Transverse colon (tissue), 4 donors: ENCODE measurements around the gene CCR4. TPM values are rescaled to one million over a fixed set of nuclear protein-coding genes. Genes with fewer than 3 reads are reported as not detected.

Experiments
- DNase-seq: peaks from one replicate; pipeline ENCODE4 v3.0.0-alpha.2; 2019
- H3K27ac ChIP-seq, 4 donors: fragments of 200-600 bp; sonication (generic); 2 replicates each; pipeline ENCODE4 v1.5.1; 2016 to 2018; ENCODE audit warnings: inconsistent platforms in 4 of 4
- H3K27me3 ChIP-seq: fragments of 200-600 bp; sonication (generic); 2 replicates; pipeline ENCODE4 v1.5.1; 2017; ENCODE audit warnings: inconsistent platforms
- H3K36me3 ChIP-seq, 4 donors: fragments of 200-600 bp; sonication (generic); 2 replicates each; pipeline ENCODE4 v1.5.1; 2017 to 2019; ENCODE audit warnings: inconsistent platforms in 4 of 4
- H3K4me1 ChIP-seq, 4 donors: fragments of 200-600 bp; sonication (generic); 2 replicates each; pipeline ENCODE4 v1.5.1; 2017 to 2020; ENCODE audit warnings: inconsistent platforms in 4 of 4
- H3K4me3 ChIP-seq, 4 donors: fragments of 200-600 bp; sonication (generic); 1 replicate in 1 of 4; 2 replicates in 3 of 4; pipeline versions ENCODE4 v1.5.1 to v1.6.1; 2017 to 2019; ENCODE audit warnings: inconsistent platforms in 4 of 4
- H3K9me3 ChIP-seq, 2 donors: fragments of 200-600 bp; sonication (generic); 2 replicates each; pipeline ENCODE4 v1.5.1; 2017 to 2019; ENCODE audit warnings: inconsistent platforms in 2 of 2
- CTCF ChIP-seq, 5 experiments: fragments of 200-600 bp in 3 of 5; fragments of 450-650 bp in 2 of 5; sonication (generic) in 3 of 5; IDR thresholded peaks; 1 replicate in 2 of 5; 2 replicates in 3 of 5; pipeline ENCODE4 v1.5.1; 2016 to 2017; ENCODE audit warnings: antibody characterized with exemption in 5 of 5, inconsistent platforms in 3 of 5, mild to moderate bottlenecking in 2 of 5, moderate library complexity in 1 of 5
- EP300 ChIP-seq: sonication (generic); formaldehyde crosslinking; IDR thresholded peaks from one replicate; pipeline ENCODE4 v1.6.1; 2017; ENCODE audit warnings: antibody characterized with exemption, low read depth
- POLR2A ChIP-seq: fragments of 450-650 bp; IDR thresholded peaks from one replicate; pipeline ENCODE4 v1.6.1; 2016; ENCODE audit warnings: antibody characterized with exemption, mild to moderate bottlenecking, moderate library complexity
- POLR2AphosphoS5 ChIP-seq, 3 donors: sonication (generic); formaldehyde crosslinking; IDR thresholded peaks; one replicate each; pipeline ENCODE4 v1.6.1; 2016; ENCODE audit warnings: antibody characterized with exemption in 3 of 3
- WGBS, 2 donors: methylation state at CpG; one replicate each; pipeline ENCODE4 v1.1.5; 2018; ENCODE audit warnings: low coverage in 1 of 2; 5-methylcytosine and 5-hydroxymethylcytosine counted together
- in situ Hi-C, 4 donors: fragments of 200-750 bp; cut with MboI; loops; one replicate each; pipeline versions ENCODE4 v1.15.0 to v1.15.1; 2017; ENCODE audit warnings: low sequenced_read_pairs in 3 of 4, low pct_ligation_motif_present in 1 of 4, low pct_unique_long_range_greater_than_20kb in 1 of 4
- intact Hi-C: fragments of 100-400 bp; cut with DNase I; formaldehyde crosslinking; loops from one replicate; pipeline ENCODE4 v1.15.1; 2023; ENCODE audit warnings: low total_unique reads
- total RNA-seq, 4 donors: library from RNA; depleted of rRNA; stranded (reverse); fragments of >200 nt; gene quantifications; one replicate each; pipeline ENCODE4 v1.1.0, GENCODE V29; 2016

The CCR4 gene
- total RNA-seq, 4 donors from 2014 or later = 0.95 TPM; not detected in 3

- H3K9me3 ChIP-seq = no peaks in the 10 kb centered on the region
- no peaks in the 10 kb centered on the region for H3K4me1 ChIP-seq
- H3K27ac ChIP-seq = no peak overlapping the region
- H3K27me3 ChIP-seq = no peaks in the 10 kb centered on the region
- TF ChIP-seq CTCF (IDR thresholded peaks at IDR 0.05) (no peak), EP300 (no peak), POLR2A (no peak), POLR2AphosphoS5 (IDR thresholded peaks at IDR 0.05) (no peak)
- WGBS, 2 donors = 94% methylated on average over 1 of the region's 1 CpG; no CpG with 5 or more reads in 1 of the 2 donors
- H3K36me3 ChIP-seq = no peaks in the 10 kb centered on the region
- intact Hi-C loops = loop anchor here (5.0 kb wide), 1 partner anchor 1932 kb away; no protein-coding TSS in a partner anchor
- H3K4me3 ChIP-seq = no peak overlapping the region
- no peak for DNase-seq
- in situ Hi-C loops = loop anchor here in 2 of 4 donors (5.0 to 10.0 kb wide), 3 partner anchors 118 to 410 kb away; no protein-coding TSS in a partner anchor
Measured at GRCh38 chr3:32954506-32954905, 3.1 kb downstream of the CCR4 start.

GRCh38 chr3:32956750-32957570, 5.5 kb downstream of the CCR4 start:
- Histone ChIP-seq H3K9me3 (no peaks in the 10 kb centered on the region), H3K4me1 (no peaks in the 10 kb centered on the region), H3K27me3 (no peaks in the 10 kb centered on the region), H3K4me3 (no peak overlapping the region), H3K36me3 (no peaks in the 10 kb centered on the region), H3K27ac (no peak overlapping the region)
- 73 to 86% methylated on average over 4 to 14 of the region's 14 CpGs for WGBS, 2 donors
- DNase-seq = no peak
- no peak for TF ChIP-seq CTCF (IDR thresholded peaks at IDR 0.05)
- no peak for TF ChIP-seq POLR2A
- TF ChIP-seq POLR2AphosphoS5 (IDR thresholded peaks at IDR 0.05) = no peak
- TF ChIP-seq EP300 = no peak
- in situ Hi-C loops = loop anchor here in 1 of 4 donors (10.0 kb wide), 1 partner anchor 408 kb away; no protein-coding TSS in a partner anchor
- intact Hi-C loops = no loop called here

- Histone ChIP-seq H3K4me1 (no peaks in the 10 kb centered on the region), H3K27ac (no peak overlapping the region), H3K4me3 (no peak overlapping the region), H3K36me3 (no peaks in the 10 kb centered on the region), H3K27me3 (no peaks in the 10 kb centered on the region), H3K9me3 (no peaks in the 10 kb centered on the region)
- no peak for DNase-seq
- TF ChIP-seq POLR2AphosphoS5 (IDR thresholded peaks at IDR 0.05) (no peak), POLR2A (no peak), EP300 (no peak), CTCF (IDR thresholded peaks at IDR 0.05) (no peak)
- WGBS, 2 donors = 88 to 93% methylated on average over 2 to 5 of the region's 5 CpGs
- intact Hi-C loops (no loop called here), in situ Hi-C loops (loop anchor here in 1 of 4 donors (10.0 kb wide), 1 partner anchor 406 kb away; no protein-coding TSS in a partner anchor)
Measured at GRCh38 chr3:32958509-32958908, 7.1 kb downstream of the CCR4 start.

- in situ Hi-C loops (loop anchor here in 1 of 4 donors (10.0 kb wide), 1 partner anchor 405 kb away; no protein-coding TSS in a partner anchor), intact Hi-C loops (no loop called here)
- H3K9me3 ChIP-seq = no peaks in the 10 kb centered on the region
- H3K4me3 ChIP-seq = no peak overlapping the region
- no peaks in the 10 kb centered on the region for H3K27me3 ChIP-seq
- no peaks in the 10 kb centered on the region for H3K36me3 ChIP-seq
- H3K27ac ChIP-seq = no peak overlapping the region
- WGBS, 2 donors = 58% methylated on average over 3 of the region's 3 CpGs; no CpG with 5 or more reads in 1 of the 2 donors
- TF ChIP-seq CTCF (IDR thresholded peaks at IDR 0.05) (no peak), POLR2A (no peak), EP300 (no peak), POLR2AphosphoS5 (IDR thresholded peaks at IDR 0.05) (no peak)
- DNase-seq = no peak
- no peaks in the 10 kb centered on the region for H3K4me1 ChIP-seq
Measured at GRCh38 chr3:32959371-32959770, 7.9 kb downstream of the CCR4 start.
